Spleen (tissue), 7 donors: ENCODE data around the gene PPCDC.

ENCODE experiments used
- CTCF ChIP-seq, 11 experiments: fragments of 200-600 bp in 7 of 11; fragments of 450-650 bp in 4 of 11; sonication (generic) in 4 of 11; IDR thresholded peaks in 8 of 11; conservative IDR thresholded peaks in 3 of 11; 1 replicate in 7 of 11; 2 replicates in 4 of 11; pipeline versions ENCODE4 v1.4.0 to v1.8.0; 2016 to 2021; ENCODE audit warnings: antibody characterized with exemption in 11 of 11, inconsistent platforms in 4 of 11, mild to moderate bottlenecking in 1 of 11
- POLR2A ChIP-seq, 3 donors: fragments of 450-650 bp; IDR thresholded peaks; one replicate each; pipeline ENCODE4 v1.5.1; 2017; ENCODE audit warnings: antibody characterized with exemption in 3 of 3, mild to moderate bottlenecking in 1 of 3
- POLR2AphosphoS5 ChIP-seq, 3 donors: sonication (generic); formaldehyde crosslinking; IDR thresholded peaks; one replicate each; pipeline ENCODE4 v1.5.1; 2017; ENCODE audit warnings: antibody characterized with exemption in 3 of 3
- donor health status: DM: no; HTN: no; CAD: no; lungs with moderate emphysema.
- donor health status: DM: no; HTN: no; CAD: no.
- donor health status: DM: no; HTN: no; CAD: no.

GRCh38 chr15:74976159-74976558 lies 47.2 kb upstream of the PPCDC start:
- no peak for TF ChIP-seq CTCF (IDR thresholded peaks at IDR 0.05 in 8 of 11, conservative IDR thresholded peaks at IDR 0.05 in 3 of 11)
- TF ChIP-seq POLR2A (IDR thresholded peaks at IDR 0.05), result no peak
- TF ChIP-seq POLR2AphosphoS5 (IDR thresholded peaks at IDR 0.05), result no peak
